Mesothelial cell of epicardium (in vitro differentiated cells): Measurements from ENCODE around the gene TNS4. TPM values are rescaled to one million over a fixed set of nuclear protein-coding genes. Genes with fewer than 3 reads are reported as not detected.
A peak's percentile ranks its signal among the peaks of the same experiment; 100 is the strongest.

Experiments
- DNase-seq, 2 experiments: peaks; one replicate each; pipeline ENCODE4 v3.0.0; 2021; ENCODE audit warnings: low spot score in 2 of 2; ENCODE audit not compliant: unreplicated experiment in 2 of 2
- H3K27ac Mint-ChIP-seq: 2 replicates; pipeline ENCODE4 v1.8.0; 2021; ENCODE audit warnings: mixed read lengths
- H3K27me3 Mint-ChIP-seq: 2 replicates; pipeline ENCODE4 v1.8.0; 2021; ENCODE audit warnings: low read depth, mixed read lengths
- H3K36me3 Mint-ChIP-seq: 2 replicates; pipeline ENCODE4 v1.8.0; 2021; ENCODE audit warnings: mixed read lengths
- H3K4me1 Mint-ChIP-seq: 2 replicates; pipeline ENCODE4 v1.8.0; 2021; ENCODE audit warnings: mixed read lengths
- H3K4me3 Mint-ChIP-seq: 2 replicates; pipeline ENCODE4 v1.8.0; 2021; ENCODE audit warnings: mild to moderate bottlenecking, moderate library complexity, mixed read lengths
- H3K9me3 Mint-ChIP-seq: 2 replicates; pipeline ENCODE4 v1.8.0; 2021; ENCODE audit warnings: mixed read lengths
- CTCF ChIP-seq: fragments of 200-600 bp; sonication (generic); IDR thresholded peaks from one replicate; pipeline ENCODE4 v1.5.0; 2021; ENCODE audit warnings: antibody characterized with exemption; ENCODE audit not compliant: unreplicated experiment
- total RNA-seq: library from RNA; stranded (reverse); gene quantifications from 3 replicates; pipeline ENCODE4 v1.2.1, GENCODE V29; 2021

TNS4 gene
- total RNA-seq, 1 donor from 2014 or later, result not detected

GRCh38 chr17:40464392-40464855 lies 37.0 kb downstream of the TNS4 start:
- TF ChIP-seq CTCF, result no peak
- Mint-ChIP-seq H3K4me1 (peaks cover 47% of the 10 kb centered on the region), H3K9me3 (no peaks in the 10 kb centered on the region), H3K27ac (peak overlapping the region; percentile 34), H3K36me3 (no peaks in the 10 kb centered on the region), H3K4me3 (no peak overlapping the region), H3K27me3 (no peaks in the 10 kb centered on the region)
- no peak for DNase-seq

- H3K27me3 Mint-ChIP-seq, result no peaks in the 10 kb centered on the region
- H3K4me3 Mint-ChIP-seq, result no peak overlapping the region
- no peak for TF ChIP-seq CTCF
- no peaks in the 10 kb centered on the region for H3K9me3 Mint-ChIP-seq
- H3K27ac Mint-ChIP-seq, result peak overlapping the region; percentile 89
- peaks cover 59% of the 10 kb centered on the region for H3K4me1 Mint-ChIP-seq
- no peak for DNase-seq
- no peaks in the 10 kb centered on the region for H3K36me3 Mint-ChIP-seq
These were observed 38.3 kb downstream of the TNS4 start for GRCh38 chr17:40463122-40463550.

GRCh38 chr17:40462343-40463121 lies 38.9 kb downstream of the TNS4 start:
- Mint-ChIP-seq H3K4me1 (peaks cover 65% of the 10 kb centered on the region), H3K27me3 (no peaks in the 10 kb centered on the region), H3K4me3 (no peak overlapping the region), H3K27ac (peak overlapping the region; percentile 89), H3K36me3 (no peaks in the 10 kb centered on the region), H3K9me3 (no peaks in the 10 kb centered on the region)
- no peak for TF ChIP-seq CTCF
- DNase-seq, result no peak

GRCh38 chr17:40461732-40462342 lies 39.6 kb downstream of the TNS4 start:
- Mint-ChIP-seq H3K27ac (peak overlapping the region; percentile 89), H3K4me3 (no peak overlapping the region), H3K4me1 (peaks cover 70% of the 10 kb centered on the region), H3K36me3 (no peaks in the 10 kb centered on the region), H3K27me3 (no peaks in the 10 kb centered on the region), H3K9me3 (no peaks in the 10 kb centered on the region)
- DNase-seq, result no peak
- no peak for TF ChIP-seq CTCF

GRCh38 chr17:40460968-40461731 lies 40.3 kb downstream of the TNS4 start:
- no peak for TF ChIP-seq CTCF
- Mint-ChIP-seq H3K4me3 (no peak overlapping the region), H3K27ac (peak overlapping the region; percentile 89), H3K27me3 (no peaks in the 10 kb centered on the region), H3K9me3 (no peaks in the 10 kb centered on the region), H3K4me1 (peaks cover 70% of the 10 kb centered on the region), H3K36me3 (no peaks in the 10 kb centered on the region)
- DNase-seq, result no peak
